NT2/D1 (cell line): Measurements from ENCODE around the gene SIAH3.

Source experiments
- DNase-seq: peaks from one replicate; pipeline ENCODE4 v3.0.0-alpha.2; 2011; ENCODE audit warnings: low read depth, low spot score
- H3K27me3 ChIP-seq: 2 replicates; pipeline ENCODE4 v1.6.0; 2011; ENCODE audit warnings: mild to moderate bottlenecking; ENCODE audit not compliant: insufficient read length, insufficient read depth
- H3K36me3 ChIP-seq: 2 replicates; pipeline ENCODE4 v1.6.1; 2011; ENCODE audit warnings: mild to moderate bottlenecking, low read length, mixed read lengths; ENCODE audit not compliant: insufficient read depth, insufficient read length
- H3K4me1 ChIP-seq: 2 replicates; pipeline ENCODE4 v1.5.1; 2011; ENCODE audit not compliant: insufficient read depth, insufficient read length
- H3K4me3 ChIP-seq: 2 replicates; pipeline ENCODE4 v1.5.1; 2011; ENCODE audit warnings: low read depth; ENCODE audit not compliant: insufficient read length
- H3K9ac ChIP-seq: 2 replicates; pipeline ENCODE4 v1.6.0; 2011; ENCODE audit warnings: low read depth; ENCODE audit not compliant: insufficient read length
- H3K9me3 ChIP-seq: 2 replicates; pipeline ENCODE4 v1.5.1; 2011; ENCODE audit warnings: mild to moderate bottlenecking, low read length; ENCODE audit not compliant: insufficient read depth
- SUZ12 ChIP-seq: IDR thresholded peaks from 2 replicates; pipeline ENCODE4 v1.6.1; 2011; ENCODE audit not compliant: insufficient read length, insufficient read depth; ENCODE audit errors: extremely low read depth
- YY1 ChIP-seq: IDR thresholded peaks from 2 replicates; pipeline ENCODE4 v1.6.1; 2011; ENCODE audit not compliant: insufficient read length, insufficient read depth
- ZNF274 ChIP-seq: IDR thresholded peaks from 2 replicates; pipeline ENCODE4 v1.6.1; 2011; ENCODE audit warnings: mild to moderate bottlenecking, low read depth, low read length

SIAH3 gene

GRCh38 chr13:45787346-45787745, 64.2 kb downstream of the SIAH3 start:
- no peaks in the 10 kb centered on the region for H3K9me3 ChIP-seq
- H3K9ac ChIP-seq: no peak overlapping the region
- no peak for DNase-seq
- no peaks in the 10 kb centered on the region for H3K36me3 ChIP-seq
- TF ChIP-seq ZNF274: no peak
- TF ChIP-seq YY1: no peak
- TF ChIP-seq SUZ12: no peak
- H3K4me3 ChIP-seq: no peak overlapping the region
- H3K27me3 ChIP-seq: no peaks in the 10 kb centered on the region
- H3K4me1 ChIP-seq: no peaks in the 10 kb centered on the region

- Histone ChIP-seq H3K4me1 (no peaks in the 10 kb centered on the region), H3K9ac (no peak overlapping the region), H3K4me3 (no peak overlapping the region), H3K9me3 (no peaks in the 10 kb centered on the region), H3K36me3 (no peaks in the 10 kb centered on the region), H3K27me3 (no peaks in the 10 kb centered on the region)
- TF ChIP-seq ZNF274 (no peak), YY1 (no peak), SUZ12 (no peak)
- no peak for DNase-seq
Observed at GRCh38 chr13:45786293-45786920, 65.1 kb downstream of the SIAH3 start.

GRCh38 chr13:45784755-45785675, 66.5 kb downstream of the SIAH3 start:
- no peak for DNase-seq

GRCh38 chr13:45783346-45784043, 68.1 kb downstream of the SIAH3 start:
- no peak for DNase-seq
- H3K9ac ChIP-seq: no peak overlapping the region
- H3K4me1 ChIP-seq: no peaks in the 10 kb centered on the region
- no peak overlapping the region for H3K4me3 ChIP-seq
- TF ChIP-seq SUZ12 (no peak), ZNF274 (no peak), YY1 (no peak)
- no peaks in the 10 kb centered on the region for H3K36me3 ChIP-seq
- no peaks in the 10 kb centered on the region for H3K9me3 ChIP-seq
- no peaks in the 10 kb centered on the region for H3K27me3 ChIP-seq

More at GRCh38 chr13:45784755-45785675, 66.5 kb downstream of the SIAH3 start:
- Histone ChIP-seq H3K9ac (no peak overlapping the region), H3K4me3 (no peak overlapping the region), H3K4me1 (no peaks in the 10 kb centered on the region), H3K27me3 (no peaks in the 10 kb centered on the region), H3K9me3 (no peaks in the 10 kb centered on the region), H3K36me3 (no peaks in the 10 kb centered on the region)
- TF ChIP-seq ZNF274 (no peak), SUZ12 (no peak), YY1 (no peak)

GRCh38 chr13:45782327-45783045, 69.1 kb downstream of the SIAH3 start:
- H3K4me3 ChIP-seq: no peak overlapping the region
- no peak for DNase-seq
- H3K9me3 ChIP-seq: no peaks in the 10 kb centered on the region
- H3K36me3 ChIP-seq: no peaks in the 10 kb centered on the region
- TF ChIP-seq YY1 (no peak), SUZ12 (no peak), ZNF274 (no peak)
- H3K27me3 ChIP-seq: no peaks in the 10 kb centered on the region
- H3K9ac ChIP-seq: no peak overlapping the region
- H3K4me1 ChIP-seq: no peaks in the 10 kb centered on the region

GRCh38 chr13:45781553-45782326, 69.8 kb downstream of the SIAH3 start:
- Histone ChIP-seq H3K4me1 (no peaks in the 10 kb centered on the region), H3K36me3 (no peaks in the 10 kb centered on the region), H3K27me3 (no peaks in the 10 kb centered on the region), H3K4me3 (no peak overlapping the region), H3K9ac (no peak overlapping the region), H3K9me3 (no peaks in the 10 kb centered on the region)
- no peak for DNase-seq
- TF ChIP-seq ZNF274 (no peak), YY1 (no peak), SUZ12 (no peak)
